ENCODE data around the gene SBSN.

Gene SBSN

GRCh38 chr19:35555301-35556005, 27.3 kb upstream of the SBSN start:
- in situ Hi-C loops (cut with HindIII; ENCODE audit: low sequenced_read_pairs): loop anchor here (5.0 kb wide), 1 partner anchor 52 kb away; no protein-coding TSS in a partner anchor

- in situ Hi-C loops (cut with HindIII; ENCODE audit: low sequenced_read_pairs): no loop called here
Measured at GRCh38 chr19:35554076-35554475, 26.0 kb upstream of the SBSN start.

GRCh38 chr19:35553385-35554000, 25.4 kb upstream of the SBSN start:
- in situ Hi-C loops (cut with HindIII; ENCODE audit: low sequenced_read_pairs): no loop called here

- in situ Hi-C loops (cut with HindIII; ENCODE audit: low sequenced_read_pairs): no loop called here
Measured at GRCh38 chr19:35552534-35553384, 24.6 kb upstream of the SBSN start.

- in situ Hi-C loops (cut with HindIII; ENCODE audit: low sequenced_read_pairs): no loop called here
Measured at GRCh38 chr19:35551091-35551810, 23.1 kb upstream of the SBSN start.

GRCh38 chr19:35549879-35550523, 21.9 kb upstream of the SBSN start:
- in situ Hi-C loops (cut with HindIII; ENCODE audit: low sequenced_read_pairs): loop anchor here (5.0 kb wide), 1 partner anchor 87 kb away; no protein-coding TSS in a partner anchor

GRCh38 chr19:35549174-35549788, 21.2 kb upstream of the SBSN start:
- in situ Hi-C loops (cut with HindIII; ENCODE audit: low sequenced_read_pairs): loop anchor here (5.0 kb wide), 1 partner anchor 88 kb away; no protein-coding TSS in a partner anchor

GRCh38 chr19:35546532-35546931, 18.4 kb upstream of the SBSN start:
- in situ Hi-C loops (cut with HindIII; ENCODE audit: low sequenced_read_pairs): loop anchor here (5.0 kb wide), 1 partner anchor 91 kb away; no protein-coding TSS in a partner anchor

GRCh38 chr19:35545855-35546381, 17.8 kb upstream of the SBSN start:
- in situ Hi-C loops (cut with HindIII; ENCODE audit: low sequenced_read_pairs): loop anchor here (5.0 kb wide), 1 partner anchor 91 kb away; no protein-coding TSS in a partner anchor

- in situ Hi-C loops (cut with HindIII; ENCODE audit: low sequenced_read_pairs): loop anchor here (5.0 kb wide), 1 partner anchor 92 kb away; no protein-coding TSS in a partner anchor
Measured at GRCh38 chr19:35545001-35545854, 17.1 kb upstream of the SBSN start, which contains the start of gene TMEM147. TSS of gene TMEM147 (plus strand) at chr19:35545626. CDS start at chr19:35545740, 114 bp downstream.

GRCh38 chr19:35544110-35544802, 16.1 kb upstream of the SBSN start:
- in situ Hi-C loops (cut with HindIII; ENCODE audit: low sequenced_read_pairs): no loop called here

- in situ Hi-C loops (cut with HindIII; ENCODE audit: low sequenced_read_pairs): no loop called here
Measured at GRCh38 chr19:35543280-35544109, 15.4 kb upstream of the SBSN start.

GRCh38 chr19:35542209-35542608, 14.1 kb upstream of the SBSN start:
- in situ Hi-C loops (cut with HindIII; ENCODE audit: low sequenced_read_pairs): no loop called here

GRCh38 chr19:35540356-35540927, 12.3 kb upstream of the SBSN start:
- in situ Hi-C loops (cut with HindIII; ENCODE audit: low sequenced_read_pairs): no loop called here

- in situ Hi-C loops (cut with HindIII; ENCODE audit: low sequenced_read_pairs): no loop called here
Measured at GRCh38 chr19:35539850-35540249, 11.7 kb upstream of the SBSN start.

- in situ Hi-C loops (cut with HindIII; ENCODE audit: low sequenced_read_pairs): no loop called here
Measured at GRCh38 chr19:35539314-35539713, 11.2 kb upstream of the SBSN start.

Data from endothelial cell of hepatic sinusoid (primary cell).